ENCODE data around the gene TRPM4. TPM values are rescaled to one million over a fixed set of nuclear protein-coding genes. Genes with fewer than 3 reads are reported as not detected.

TRPM4 gene
- total RNA-seq, 1 donor from 2014 or later: 63.4 TPM

GRCh38 chr19:49148044-49148682, 9.4 kb upstream of the TRPM4 start:
- Histone ChIP-seq H3K9me3 (no peaks in the 10 kb centered on the region), H3K4me3 (peak overlapping the region; percentile 55 to 89), H3K27me3 (no peaks in the 10 kb centered on the region), H3K27ac (no peak overlapping the region), H3K4me1 (peaks cover 5 to 26% of the 10 kb centered on the region in 2 donors), H3K36me3 (no peaks in the 10 kb centered on the region)
- no peak for DNase-seq (ENCODE audit: low spot score in 2 of 2)
- TF ChIP-seq, protein P1, sequence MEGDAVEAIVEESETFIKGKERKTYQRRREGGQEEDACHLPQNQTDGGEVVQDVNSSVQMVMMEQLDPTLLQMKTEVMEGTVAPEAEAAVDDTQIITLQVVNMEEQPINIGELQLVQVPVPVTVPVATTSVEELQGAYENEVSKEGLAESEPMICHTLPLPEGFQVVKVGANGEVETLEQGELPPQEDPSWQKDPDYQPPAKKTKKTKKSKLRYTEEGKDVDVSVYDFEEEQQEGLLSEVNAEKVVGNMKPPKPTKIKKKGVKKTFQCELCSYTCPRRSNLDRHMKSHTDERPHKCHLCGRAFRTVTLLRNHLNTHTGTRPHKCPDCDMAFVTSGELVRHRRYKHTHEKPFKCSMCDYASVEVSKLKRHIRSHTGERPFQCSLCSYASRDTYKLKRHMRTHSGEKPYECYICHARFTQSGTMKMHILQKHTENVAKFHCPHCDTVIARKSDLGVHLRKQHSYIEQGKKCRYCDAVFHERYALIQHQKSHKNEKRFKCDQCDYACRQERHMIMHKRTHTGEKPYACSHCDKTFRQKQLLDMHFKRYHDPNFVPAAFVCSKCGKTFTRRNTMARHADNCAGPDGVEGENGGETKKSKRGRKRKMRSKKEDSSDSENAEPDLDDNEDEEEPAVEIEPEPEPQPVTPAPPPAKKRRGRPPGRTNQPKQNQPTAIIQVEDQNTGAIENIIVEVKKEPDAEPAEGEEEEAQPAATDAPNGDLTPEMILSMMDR (IDR thresholded peaks at IDR 0.05): no peak
- intact Hi-C loops (cut with DNase I): loop anchor here (5.0 to 10.0 kb wide), 2 partner anchors 156 to 363 kb away; partner anchors contain the start of genes GYS1 and RUVBL2

DNA sequence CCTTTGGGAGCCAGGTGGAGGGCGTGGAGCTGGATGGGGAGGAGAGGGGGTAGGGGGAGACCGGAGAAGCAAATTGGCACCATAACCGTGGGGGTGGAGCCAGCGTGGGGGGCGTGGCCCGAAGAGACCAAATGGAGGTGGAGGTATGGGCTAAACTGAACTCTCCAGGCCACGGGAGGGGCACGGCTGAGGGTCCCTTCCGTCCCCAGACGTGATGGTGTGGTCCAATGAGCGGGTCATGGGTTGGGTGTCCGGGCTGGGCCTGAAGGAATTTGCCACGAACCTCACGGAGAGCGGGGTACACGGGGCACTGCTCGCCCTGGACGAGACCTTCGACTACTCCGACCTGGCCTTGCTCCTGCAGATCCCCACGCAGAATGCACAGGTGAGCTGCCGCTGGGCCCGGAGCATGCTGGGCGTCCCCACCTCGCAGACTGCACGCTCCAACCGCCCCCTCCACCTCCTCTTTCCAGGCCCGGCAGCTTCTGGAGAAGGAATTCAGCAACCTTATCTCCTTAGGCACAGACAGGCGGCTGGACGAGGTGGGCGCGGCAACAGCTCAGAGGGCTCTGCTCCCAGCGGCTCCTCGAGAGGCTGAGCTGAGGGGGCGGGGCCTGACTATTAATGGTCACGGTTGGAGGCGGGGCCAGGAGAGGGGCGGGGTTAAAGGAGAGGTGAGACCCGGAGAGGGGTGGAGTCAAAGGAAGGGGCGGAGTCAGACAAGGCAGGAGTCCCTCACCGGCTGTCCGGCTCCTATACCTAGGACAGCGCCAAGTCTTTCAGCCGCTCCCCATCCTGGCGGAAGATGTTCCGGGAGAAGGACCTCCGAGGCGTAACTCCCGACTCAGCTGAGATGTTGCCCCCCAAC, 8.6 kb upstream of the TRPM4 start:
- Histone ChIP-seq H3K27ac (peak overlapping the region; percentile 71 to 82), H3K27me3 (no peaks in the 10 kb centered on the region), H3K36me3 (no peaks in the 10 kb centered on the region), H3K9me3 (no peaks in the 10 kb centered on the region), H3K4me1 (peaks cover 5 to 26% of the 10 kb centered on the region in 2 donors), H3K4me3 (peak overlapping the region; percentile 55 to 89)
- DNase-seq (ENCODE audit: low spot score in 2 of 2): peak; percentile 88 to 98
- intact Hi-C loops (cut with DNase I): loop anchor here (1.0 to 10.0 kb wide), 4 partner anchors 30 to 364 kb away; partner anchors contain the start of genes C19orf73, GYS1, PPFIA3 and RUVBL2
- TF ChIP-seq, protein P1 (IDR thresholded peaks at IDR 0.05): no peak

- intact Hi-C loops (cut with DNase I): loop anchor here (1.0 to 10.0 kb wide), 4 partner anchors 30 to 365 kb away; partner anchors contain the start of genes C19orf73, GYS1, PPFIA3 and RUVBL2
- H3K4me3 ChIP-seq: peak overlapping the region; percentile 55 to 89
- TF ChIP-seq, protein P1 (IDR thresholded peaks at IDR 0.05): peak in 1 of 3 experiments; percentile 8
- peak overlapping the region; percentile 71 to 82 for H3K27ac ChIP-seq
- H3K27me3 ChIP-seq: no peaks in the 10 kb centered on the region
- no peaks in the 10 kb centered on the region for H3K36me3 ChIP-seq
- peak in 1 of 2 donors; percentile 88 for DNase-seq (ENCODE audit: low spot score in 2 of 2)
- no peaks in the 10 kb centered on the region for H3K9me3 ChIP-seq
- peaks cover 5 to 26% of the 10 kb centered on the region in 2 donors for H3K4me1 ChIP-seq
Observed at GRCh38 chr19:49149652-49150105, 7.9 kb upstream of the TRPM4 start.

GRCh38 chr19:49150106-49150943, 7.3 kb upstream of the TRPM4 start:
- DNase-seq (ENCODE audit: low spot score in 2 of 2): peak in 1 of 2 donors; percentile 89
- intact Hi-C loops (cut with DNase I): no loop called here

More at GRCh38 chr19:49150106-49150943, 7.3 kb upstream of the TRPM4 start:
- peak overlapping the region; percentile 71 to 82 for H3K27ac ChIP-seq
- peaks cover 5 to 25% of the 10 kb centered on the region in 2 donors for H3K4me1 ChIP-seq
- TF ChIP-seq, protein P1 (IDR thresholded peaks at IDR 0.05): no peak
- no peaks in the 10 kb centered on the region for H3K9me3 ChIP-seq
- H3K36me3 ChIP-seq: no peaks in the 10 kb centered on the region
- peak overlapping the region; percentile 55 to 89 for H3K4me3 ChIP-seq
- H3K27me3 ChIP-seq: no peaks in the 10 kb centered on the region

Data from ascending aorta (tissue), 2 donors.